Mammary epithelial cell (primary cell): ENCODE results near the gene MOB2.

Experiments
- EZH2 ChIP-seq: IDR thresholded peaks from 2 replicates; pipeline ENCODE4 v1.6.1; 2012; ENCODE audit warnings: low read length, inconsistent platforms, borderline replicate concordance
- TF ChIP-seq, protein P1 (sequence below), 2 donors: IDR thresholded peaks in 1 of 2; conservative IDR thresholded peaks in 1 of 2; 2 replicates each; pipeline ENCODE4 v1.5.1; 2011 to 2012; ENCODE audit warnings: inconsistent platforms in 2 of 2, low read length in 2 of 2, mild to moderate bottlenecking in 2 of 2, control low read depth in 1 of 2, low read depth in 1 of 2; ENCODE audit not compliant: insufficient read depth in 1 of 2; ENCODE audit errors: extremely low read depth in 1 of 2

DNA sequence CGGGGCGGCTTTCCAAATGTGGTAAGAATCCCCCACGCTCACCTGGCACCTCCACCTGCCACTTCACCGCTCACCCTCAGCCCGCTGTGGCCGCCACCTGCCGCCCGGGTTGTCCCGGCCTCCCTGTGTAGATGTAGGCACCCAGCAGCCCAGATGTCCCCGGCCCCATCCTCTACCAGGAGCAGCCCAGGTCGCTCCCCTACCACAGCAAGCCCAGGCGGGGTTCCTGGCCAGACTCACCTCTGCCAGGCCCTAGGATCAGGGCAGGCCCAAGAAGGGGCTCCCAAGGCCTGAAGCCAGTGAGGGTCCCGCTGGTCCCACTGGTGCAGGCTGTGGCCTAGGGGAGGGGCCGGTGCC, 27.4 kb downstream of the MOB2 start:
- TF ChIP-seq, protein P1, sequence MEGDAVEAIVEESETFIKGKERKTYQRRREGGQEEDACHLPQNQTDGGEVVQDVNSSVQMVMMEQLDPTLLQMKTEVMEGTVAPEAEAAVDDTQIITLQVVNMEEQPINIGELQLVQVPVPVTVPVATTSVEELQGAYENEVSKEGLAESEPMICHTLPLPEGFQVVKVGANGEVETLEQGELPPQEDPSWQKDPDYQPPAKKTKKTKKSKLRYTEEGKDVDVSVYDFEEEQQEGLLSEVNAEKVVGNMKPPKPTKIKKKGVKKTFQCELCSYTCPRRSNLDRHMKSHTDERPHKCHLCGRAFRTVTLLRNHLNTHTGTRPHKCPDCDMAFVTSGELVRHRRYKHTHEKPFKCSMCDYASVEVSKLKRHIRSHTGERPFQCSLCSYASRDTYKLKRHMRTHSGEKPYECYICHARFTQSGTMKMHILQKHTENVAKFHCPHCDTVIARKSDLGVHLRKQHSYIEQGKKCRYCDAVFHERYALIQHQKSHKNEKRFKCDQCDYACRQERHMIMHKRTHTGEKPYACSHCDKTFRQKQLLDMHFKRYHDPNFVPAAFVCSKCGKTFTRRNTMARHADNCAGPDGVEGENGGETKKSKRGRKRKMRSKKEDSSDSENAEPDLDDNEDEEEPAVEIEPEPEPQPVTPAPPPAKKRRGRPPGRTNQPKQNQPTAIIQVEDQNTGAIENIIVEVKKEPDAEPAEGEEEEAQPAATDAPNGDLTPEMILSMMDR (conservative IDR thresholded peaks at IDR 0.05 in 1 of 2, IDR thresholded peaks at IDR 0.05 in 1 of 2; ENCODE audit: extremely low read depth in 1 of 2, insufficient read depth in 1 of 2, low read depth in 1 of 2, low read length in 2 of 2): no peak
- TF ChIP-seq EZH2: no peak
